ENCODE results near the gene DNM1L.

DNA sequence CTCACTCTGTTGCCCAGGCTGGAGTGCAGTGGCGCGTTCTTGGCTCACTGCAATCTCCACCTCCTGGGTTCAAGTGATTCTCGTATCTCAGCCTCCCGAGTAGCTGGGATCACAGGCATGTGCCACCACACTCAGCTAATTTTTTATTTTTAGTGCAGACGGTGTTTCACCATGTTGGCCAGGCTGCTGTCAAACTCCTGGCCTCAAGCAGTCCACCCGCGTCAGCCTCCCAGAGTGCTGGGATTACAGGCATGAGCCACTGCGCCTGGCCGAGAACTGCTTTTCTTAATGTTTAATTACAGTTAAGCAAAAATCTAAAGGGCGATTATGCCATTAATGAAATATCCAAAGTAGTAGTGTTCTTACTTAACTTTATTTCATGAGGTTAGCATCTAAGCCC is 63.0 kb downstream of the DNM1L start:
- TF ChIP-seq POLR2A (IDR thresholded peaks at IDR 0.05; ENCODE audit: low read length) = no peak
- TF ChIP-seq GATA1 (IDR thresholded peaks at IDR 0.05; ENCODE audit: low read depth, low read length) = no peak

All from erythroblast (primary cell).